K562 (cell line): Measurements from ENCODE around the gene TEX30. TPM values are rescaled to one million over a fixed set of nuclear protein-coding genes. Genes with fewer than 3 reads are reported as not detected.

Experiments used
- CBX1 ChIP-seq: sonication (generic); IDR thresholded peaks from 2 replicates; pipeline ENCODE4 v1.6.1; 2016; ENCODE audit warnings: antibody characterized with exemption, low read depth, mild to moderate bottlenecking
- CC2D1A ChIP-seq: fragments of 450-650 bp; IDR thresholded peaks from 2 replicates; pipeline ENCODE4 v1.6.1; 2017; ENCODE audit warnings: mild to moderate bottlenecking
- ETV5 ChIP-seq: sonication (generic); formaldehyde crosslinking; IDR thresholded peaks from 2 replicates; pipeline ENCODE4 v1.4.0; 2020; ENCODE audit warnings: low read depth, mild to moderate bottlenecking, missing genetic modification reagents
- EWSR1 ChIP-seq: fragments of 450-650 bp; IDR thresholded peaks from 2 replicates; pipeline ENCODE4 v1.6.1; 2018; ENCODE audit warnings: borderline replicate concordance, mild to moderate bottlenecking, low read depth, moderate library complexity; ENCODE audit not compliant: partially characterized antibody
- FOXJ3 ChIP-seq: sonication (generic); formaldehyde crosslinking; IDR thresholded peaks from 2 replicates; pipeline ENCODE4 v1.4.0; 2020; ENCODE audit warnings: mild to moderate bottlenecking, missing genetic modification reagents
- GATAD2A ChIP-seq: fragments of 450-650 bp; IDR thresholded peaks from 2 replicates; pipeline ENCODE4 v1.6.1; 2017
- HDAC2 ChIP-seq: fragments of 450-650 bp; IDR thresholded peaks from 2 replicates; pipeline ENCODE4 v1.6.1; 2016; ENCODE audit warnings: mild to moderate bottlenecking
- HMG20A ChIP-seq: fragments of 450-650 bp; formaldehyde crosslinking; conservative IDR thresholded peaks from 2 replicates; pipeline ENCODE4 v1.4.0; 2020; ENCODE audit warnings: mild to moderate bottlenecking, mixed read lengths
- IFI16 ChIP-seq: fragments of 250-450 bp; sonication (Bioruptor Pico); IDR thresholded peaks from 2 replicates; pipeline ENCODE4 v2.1.2; 2022; ENCODE audit warnings: mild to moderate bottlenecking, inconsistent platforms
- MIER1 ChIP-seq: fragments of 450-650 bp; IDR thresholded peaks from 2 replicates; pipeline ENCODE4 v1.6.1; 2016; ENCODE audit warnings: antibody characterized with exemption, mild to moderate bottlenecking, low read depth
- MXI1 ChIP-seq: IDR thresholded peaks from 2 replicates; pipeline ENCODE4 v1.6.1; 2011; ENCODE audit warnings: low read depth, mild to moderate bottlenecking, improper control_type of control experiment, low read length
- MYC ChIP-seq, 2 experiments: fragments of 250-450 bp in 1 of 2; sonication (Bioruptor Pico) in 1 of 2; IDR thresholded peaks; 2 replicates each; pipeline versions ENCODE4 v1.5.1 to v1.6.1; 2012 to 2021; ENCODE audit warnings: low read depth in 2 of 2, borderline replicate concordance in 1 of 2, improper control_type of control experiment in 1 of 2, low read length in 1 of 2, mild to moderate bottlenecking in 1 of 2, moderate library complexity in 1 of 2
- PYGO2 ChIP-seq: fragments of 450-650 bp; IDR thresholded peaks from 2 replicates; pipeline ENCODE4 v1.6.1; 2016; ENCODE audit warnings: mild to moderate bottlenecking, missing genetic modification characterization, moderate library complexity, missing compliant biosample characterization
- RBM15 ChIP-seq: fragments of 200-400 bp; formaldehyde crosslinking; IDR thresholded peaks from 2 replicates; pipeline ENCODE4 v1.6.1; 2018; ENCODE audit warnings: mild to moderate bottlenecking, low read length, moderate library complexity; ENCODE audit not compliant: insufficient read depth
- SIN3A ChIP-seq, 2 experiments: fragments of 150-350 bp in 1 of 2; IDR thresholded peaks; 2 replicates each; pipeline ENCODE4 v1.6.1; 2011 to 2016; ENCODE audit warnings: borderline replicate concordance in 2 of 2, low read depth in 2 of 2, low read length in 2 of 2, mild to moderate bottlenecking in 2 of 2, moderate library complexity in 2 of 2; ENCODE audit not compliant: control insufficient read depth in 1 of 2
- SOX6 ChIP-seq: fragments of 450-650 bp; IDR thresholded peaks from 2 replicates; pipeline ENCODE4 v1.6.1; 2014; ENCODE audit warnings: mild to moderate bottlenecking
- TAF1 ChIP-seq: IDR thresholded peaks from 2 replicates; pipeline ENCODE4 v1.6.1; 2011; ENCODE audit warnings: mild to moderate bottlenecking, low read length, moderate library complexity; ENCODE audit not compliant: insufficient read depth, control insufficient read depth, severe bottlenecking; ENCODE audit errors: extremely low read depth
- YY1 ChIP-seq, 3 experiments: IDR thresholded peaks; 2 replicates each; pipeline ENCODE4 v1.6.1; 2011; ENCODE audit warnings: low read length in 2 of 3, mild to moderate bottlenecking in 2 of 3, moderate library complexity in 2 of 3, borderline replicate concordance in 1 of 3, control low read depth in 1 of 3, low read depth in 1 of 3; ENCODE audit not compliant: insufficient read depth in 3 of 3, insufficient replicate concordance in 2 of 3, control insufficient read depth in 1 of 3, insufficient read length in 1 of 3; ENCODE audit errors: extremely low read depth in 1 of 3
- polyA plus RNA-seq, 8 experiments: library from polyadenylated mRNA; depleted of rRNA in 4 of 8; stranded (reverse) in 5 of 8; unstranded in 3 of 8; fragments of >200 nt; fragmentation: Nextera tagmentation in 2 of 8; fragmentation: Illumina TruSeq in 1 of 8; extraction: Ambion mirVana in 2 of 8; extraction: Trizol in 1 of 8; gene quantifications; 2 replicates each; pipeline versions ENCODE4 v1.2.1 to v1.2.3, GENCODE V29; 2011 to 2014; ENCODE audit warnings: inconsistent platforms in 1 of 8, missing spikeins in 1 of 8
- total RNA-seq, 7 experiments: library from RNA; depleted of rRNA in 6 of 7; stranded (reverse); fragments of >200 nt in 6 of 7; fragmentation: Illumina TruSeq in 2 of 7; extraction: Trizol in 2 of 7; gene quantifications; 2 replicates each; pipeline versions ENCODE4 v1.2.1 to v1.2.3, GENCODE V29; 2011 to 2021; ENCODE audit warnings: low replicate concordance in 1 of 7
- TF ChIP-seq, protein P1 (sequence below): sonication (generic); formaldehyde crosslinking; IDR thresholded peaks from 2 replicates; pipeline ENCODE4 v1.8.0; 2023; ENCODE audit warnings: mild to moderate bottlenecking, missing genetic modification reagents
- TF ChIP-seq, protein P2 (sequence below): IDR thresholded peaks from 2 replicates; pipeline ENCODE4 v1.6.1; 2011; ENCODE audit warnings: borderline replicate concordance, low read depth, mild to moderate bottlenecking, moderate library complexity, low read length; ENCODE audit not compliant: insufficient read depth, poor library complexity, severe bottlenecking

The TEX30 gene
- total and polyA plus RNA-seq, 9 of the 15 experiments (the other 6 are each of a cell fraction or from before 2014, with no cell fraction given): 24.1 to 143 (median 37.3) TPM

DNA sequence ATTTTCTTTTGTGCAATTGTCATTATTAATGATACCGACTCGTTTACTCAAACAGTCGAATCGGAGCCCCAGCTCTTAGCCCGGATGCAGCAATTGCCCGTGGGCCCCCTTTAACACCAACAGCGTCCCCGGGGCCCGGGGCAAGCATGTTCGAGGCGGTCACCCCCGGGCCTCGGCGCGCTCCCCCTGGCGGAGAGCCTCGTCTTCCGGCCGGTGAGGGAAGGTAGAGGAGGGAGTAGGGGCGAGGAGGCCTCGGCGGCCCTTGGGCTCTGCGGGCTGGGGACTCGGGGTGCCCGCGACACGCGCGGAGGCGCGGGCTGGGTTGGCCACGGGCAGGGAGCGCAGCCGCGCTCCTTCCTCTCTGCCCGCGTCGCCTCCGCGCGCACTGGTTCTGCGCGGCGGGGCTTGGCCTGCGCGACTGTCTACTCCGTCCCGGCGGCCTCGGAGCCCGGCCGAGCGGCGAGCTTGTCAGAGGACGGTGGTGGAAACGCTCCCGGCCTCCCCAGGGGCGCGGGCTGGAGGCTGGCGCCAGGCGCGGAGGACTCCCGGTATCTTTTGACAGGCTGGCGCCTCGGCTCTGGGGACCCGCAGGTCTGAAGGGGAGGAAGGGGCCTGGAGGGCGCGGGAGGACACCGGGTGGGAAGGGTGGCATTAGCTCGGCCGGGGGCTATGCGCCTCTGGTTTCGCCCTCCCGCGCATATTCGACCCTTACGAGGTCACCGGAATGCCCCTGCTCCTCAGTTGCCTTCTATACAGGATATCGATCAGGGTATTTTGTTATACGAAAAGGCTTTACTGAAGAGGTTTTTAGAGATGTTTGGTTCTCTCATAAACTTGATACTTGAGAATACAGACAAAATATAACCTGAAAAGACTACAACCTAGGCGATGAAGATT is 26.8 kb upstream of the TEX30 start (continued):
- no peak for TF ChIP-seq CC2D1A
- TF ChIP-seq CBX1: peak; percentile 47; the same call in 1 of the 2 replicates
- peak; percentile 51; the same call in 1 of the 2 replicates for TF ChIP-seq MYC (IDR thresholded peaks at IDR 0.05; ENCODE audit: low read depth, low read length)
- no peak for TF ChIP-seq MYC (CRISPR knock-in tag; IDR thresholded peaks at IDR 0.05; ENCODE audit: borderline replicate concordance, low read depth)
- TF ChIP-seq FOXJ3 (CRISPR knock-in tag): no peak
- 0 out of 4 replicates have a peak, but pooled peaks of 1 of the 2 experiments have one; percentile 23 for TF ChIP-seq SIN3A (IDR thresholded peaks at IDR 0.05; ENCODE audit: borderline replicate concordance in 2 of 2, control insufficient read depth in 1 of 2, low read depth in 2 of 2, low read length in 2 of 2)
- no peak for TF ChIP-seq HDAC2
- no peak for TF ChIP-seq HMG20A (CRISPR knock-in tag)
- TF ChIP-seq GATAD2A: no peak
- TF ChIP-seq RBM15: no peak
- no peak for TF ChIP-seq MIER1
- TF ChIP-seq MXI1: 0 out of 2 replicates have a peak, but pooled peaks have one; percentile 31
- TF ChIP-seq SOX6: 0 out of 2 replicates have a peak, but pooled peaks have one; percentile 22
- TF ChIP-seq YY1 (IDR thresholded peaks at IDR 0.05; ENCODE audit: borderline replicate concordance in 1 of 3, control insufficient read depth in 1 of 3, extremely low read depth in 1 of 3, insufficient read depth in 3 of 3, insufficient read length in 1 of 3, insufficient replicate concordance in 2 of 3, low read depth in 1 of 3, low read length in 2 of 3): peak in 1 of 3 experiments; percentile 70
- TF ChIP-seq TAF1: peak; percentile 60
- TF ChIP-seq, protein P1, sequence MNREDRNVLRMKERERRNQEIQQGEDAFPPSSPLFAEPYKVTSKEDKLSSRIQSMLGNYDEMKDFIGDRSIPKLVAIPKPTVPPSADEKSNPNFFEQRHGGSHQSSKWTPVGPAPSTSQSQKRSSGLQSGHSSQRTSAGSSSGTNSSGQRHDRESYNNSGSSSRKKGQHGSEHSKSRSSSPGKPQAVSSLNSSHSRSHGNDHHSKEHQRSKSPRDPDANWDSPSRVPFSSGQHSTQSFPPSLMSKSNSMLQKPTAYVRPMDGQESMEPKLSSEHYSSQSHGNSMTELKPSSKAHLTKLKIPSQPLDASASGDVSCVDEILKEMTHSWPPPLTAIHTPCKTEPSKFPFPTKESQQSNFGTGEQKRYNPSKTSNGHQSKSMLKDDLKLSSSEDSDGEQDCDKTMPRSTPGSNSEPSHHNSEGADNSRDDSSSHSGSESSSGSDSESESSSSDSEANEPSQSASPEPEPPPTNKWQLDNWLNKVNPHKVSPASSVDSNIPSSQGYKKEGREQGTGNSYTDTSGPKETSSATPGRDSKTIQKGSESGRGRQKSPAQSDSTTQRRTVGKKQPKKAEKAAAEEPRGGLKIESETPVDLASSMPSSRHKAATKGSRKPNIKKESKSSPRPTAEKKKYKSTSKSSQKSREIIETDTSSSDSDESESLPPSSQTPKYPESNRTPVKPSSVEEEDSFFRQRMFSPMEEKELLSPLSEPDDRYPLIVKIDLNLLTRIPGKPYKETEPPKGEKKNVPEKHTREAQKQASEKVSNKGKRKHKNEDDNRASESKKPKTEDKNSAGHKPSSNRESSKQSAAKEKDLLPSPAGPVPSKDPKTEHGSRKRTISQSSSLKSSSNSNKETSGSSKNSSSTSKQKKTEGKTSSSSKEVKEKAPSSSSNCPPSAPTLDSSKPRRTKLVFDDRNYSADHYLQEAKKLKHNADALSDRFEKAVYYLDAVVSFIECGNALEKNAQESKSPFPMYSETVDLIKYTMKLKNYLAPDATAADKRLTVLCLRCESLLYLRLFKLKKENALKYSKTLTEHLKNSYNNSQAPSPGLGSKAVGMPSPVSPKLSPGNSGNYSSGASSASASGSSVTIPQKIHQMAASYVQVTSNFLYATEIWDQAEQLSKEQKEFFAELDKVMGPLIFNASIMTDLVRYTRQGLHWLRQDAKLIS (CRISPR knock-in tag): no peak
- TF ChIP-seq, protein P2, sequence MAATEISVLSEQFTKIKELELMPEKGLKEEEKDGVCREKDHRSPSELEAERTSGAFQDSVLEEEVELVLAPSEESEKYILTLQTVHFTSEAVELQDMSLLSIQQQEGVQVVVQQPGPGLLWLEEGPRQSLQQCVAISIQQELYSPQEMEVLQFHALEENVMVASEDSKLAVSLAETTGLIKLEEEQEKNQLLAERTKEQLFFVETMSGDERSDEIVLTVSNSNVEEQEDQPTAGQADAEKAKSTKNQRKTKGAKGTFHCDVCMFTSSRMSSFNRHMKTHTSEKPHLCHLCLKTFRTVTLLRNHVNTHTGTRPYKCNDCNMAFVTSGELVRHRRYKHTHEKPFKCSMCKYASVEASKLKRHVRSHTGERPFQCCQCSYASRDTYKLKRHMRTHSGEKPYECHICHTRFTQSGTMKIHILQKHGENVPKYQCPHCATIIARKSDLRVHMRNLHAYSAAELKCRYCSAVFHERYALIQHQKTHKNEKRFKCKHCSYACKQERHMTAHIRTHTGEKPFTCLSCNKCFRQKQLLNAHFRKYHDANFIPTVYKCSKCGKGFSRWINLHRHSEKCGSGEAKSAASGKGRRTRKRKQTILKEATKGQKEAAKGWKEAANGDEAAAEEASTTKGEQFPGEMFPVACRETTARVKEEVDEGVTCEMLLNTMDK: peak; percentile 80
- no peak for TF ChIP-seq PYGO2 (tag)
- peak; percentile 86 for TF ChIP-seq ETV5 (CRISPR knock-in tag)
- no peak for TF ChIP-seq EWSR1
- no peak for TF ChIP-seq IFI16 (CRISPR knock-in tag)
